Liver (tissue), 3 donors: ENCODE measurements around the gene NPAS1.

Experiments
- RAD21 ChIP-seq, 2 donors: IDR thresholded peaks; 2 replicates each; pipeline ENCODE4 v1.6.1; 2016; ENCODE audit warnings: antibody characterized with exemption in 2 of 2, mild to moderate bottlenecking in 2 of 2
- RXRA ChIP-seq, 2 donors: IDR thresholded peaks; 2 replicates each; pipeline ENCODE4 v1.6.1; 2017 to 2018; ENCODE audit warnings: antibody characterized with exemption in 2 of 2, mild to moderate bottlenecking in 1 of 2
- TF ChIP-seq, protein P1 (sequence below): fragments of 150-350 bp; IDR thresholded peaks from 2 replicates; pipeline ENCODE4 v1.5.1; 2017; ENCODE audit warnings: improper control_type of control experiment, low read depth, low read length; ENCODE audit not compliant: missing input control
- donor health status: healthy.
- donor health status: healthy.

DNA sequence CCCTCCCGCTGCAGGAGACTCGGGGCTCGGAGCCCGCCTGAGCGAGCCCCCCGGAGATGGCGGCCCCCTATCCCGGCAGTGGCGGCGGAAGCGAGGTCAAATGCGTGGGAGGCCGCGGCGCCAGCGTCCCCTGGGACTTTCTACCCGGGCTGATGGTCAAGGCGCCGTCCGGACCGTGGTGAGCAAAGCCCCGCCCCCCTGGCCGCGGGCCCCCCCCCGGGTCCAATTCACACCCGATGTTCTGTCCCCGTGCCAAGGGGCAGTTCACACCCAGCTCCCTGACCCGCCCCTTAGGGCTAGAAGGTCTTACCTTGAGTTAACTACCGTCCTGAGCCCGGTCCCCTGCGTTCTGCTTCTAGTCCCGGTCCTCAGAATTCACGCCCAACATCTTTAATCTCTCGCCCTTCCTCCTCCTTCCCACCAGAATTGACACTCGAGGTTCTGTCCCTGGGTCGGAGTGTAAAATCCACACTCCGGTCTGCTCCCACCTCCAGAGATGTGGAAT, 1.4 kb downstream of the NPAS1 start:
- TF ChIP-seq RXRA (IDR thresholded peaks at IDR 0.05) (no peak), RAD21 (IDR thresholded peaks at IDR 0.05) (no peak)
- TF ChIP-seq, protein P1, sequence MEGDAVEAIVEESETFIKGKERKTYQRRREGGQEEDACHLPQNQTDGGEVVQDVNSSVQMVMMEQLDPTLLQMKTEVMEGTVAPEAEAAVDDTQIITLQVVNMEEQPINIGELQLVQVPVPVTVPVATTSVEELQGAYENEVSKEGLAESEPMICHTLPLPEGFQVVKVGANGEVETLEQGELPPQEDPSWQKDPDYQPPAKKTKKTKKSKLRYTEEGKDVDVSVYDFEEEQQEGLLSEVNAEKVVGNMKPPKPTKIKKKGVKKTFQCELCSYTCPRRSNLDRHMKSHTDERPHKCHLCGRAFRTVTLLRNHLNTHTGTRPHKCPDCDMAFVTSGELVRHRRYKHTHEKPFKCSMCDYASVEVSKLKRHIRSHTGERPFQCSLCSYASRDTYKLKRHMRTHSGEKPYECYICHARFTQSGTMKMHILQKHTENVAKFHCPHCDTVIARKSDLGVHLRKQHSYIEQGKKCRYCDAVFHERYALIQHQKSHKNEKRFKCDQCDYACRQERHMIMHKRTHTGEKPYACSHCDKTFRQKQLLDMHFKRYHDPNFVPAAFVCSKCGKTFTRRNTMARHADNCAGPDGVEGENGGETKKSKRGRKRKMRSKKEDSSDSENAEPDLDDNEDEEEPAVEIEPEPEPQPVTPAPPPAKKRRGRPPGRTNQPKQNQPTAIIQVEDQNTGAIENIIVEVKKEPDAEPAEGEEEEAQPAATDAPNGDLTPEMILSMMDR, result no peak
